HCT116 (cell line): ENCODE data around the gene NR6A1. TPM values are rescaled to one million over a fixed set of nuclear protein-coding genes. Genes with fewer than 3 reads are reported as not detected.

ENCODE experiments used
- ATAC-seq: fragments of 200-7000 bp; cut with Tn5 transposase; 2 replicates; pipeline ENCODE4 v1.9.1; 2020; ENCODE audit warnings: mild to moderate bottlenecking, moderate library complexity
- BruUV-seq: library from RNA; stranded (reverse); fragments of 400-500 nt; replicated peaks from 2 replicates; lab custom pipeline; 2021; lab: Mats Ljungman, UMichigan
- CTCF ChIA-PET: fragments of 300-600 bp; sonication (Branson Sonifier 250); formaldehyde crosslinking; loops from one replicate; lab custom pipeline; 2021; ENCODE audit warnings: antibody characterized with exemption; lab: Charles Lee
- POLR2A ChIA-PET: fragments of 300-600, 350-600 bp; sonication (Branson Sonifier 250); formaldehyde crosslinking; loops from one replicate; lab custom pipeline; 2021; ENCODE audit warnings: antibody characterized with exemption; lab: Charles Lee
- RAD21 ChIA-PET, 2 experiments: fragments of 300-600 bp; sonication (Branson Sonifier 250); formaldehyde crosslinking; loops; one replicate each; lab custom pipeline; 2023; ENCODE audit warnings: low total read pairs in 2 of 2; ENCODE audit not compliant: uncharacterized antibody in 2 of 2, unreplicated experiment in 2 of 2, low non-redundant PET in 1 of 2; lab: Charles Lee
- DNase-seq: peaks from one replicate; pipeline ENCODE4 v3.0.0-alpha.2; 2010; ENCODE audit warnings: low read depth, low spot score
- H2AFZ ChIP-seq: fragments of 200-600 bp; shearing (Covaris generic), sonication (generic); 2 replicates; pipeline ENCODE4 v1.6.1; 2017; ENCODE audit warnings: low read depth, mixed run types, mixed read lengths, antibody characterized with exemption, low read length; ENCODE audit not compliant: poor library complexity, severe bottlenecking
- H3K27ac ChIP-seq: 2 replicates; pipeline ENCODE4 v1.5.1; 2012; ENCODE audit warnings: low read depth, low read length
- H3K27me3 ChIP-seq: fragments of 200-600 bp; sonication (generic); 2 replicates; pipeline ENCODE4 v1.6.1; 2016; ENCODE audit warnings: mixed run types, low read length, mixed read lengths; ENCODE audit not compliant: insufficient read depth
- H3K36me3 ChIP-seq, 2 experiments: fragments of 200-500 bp in 1 of 2; fragments of 200-600 bp in 1 of 2; sonication (Bioruptor generic) in 1 of 2; sonication (generic) in 1 of 2; 2 replicates each; pipeline versions ENCODE4 v1.5.1 to v1.6.1; 2014 to 2016; ENCODE audit warnings: low read length in 2 of 2, inconsistent platforms in 1 of 2, mixed read lengths in 1 of 2, mixed run types in 1 of 2; ENCODE audit not compliant: insufficient read depth in 2 of 2, control insufficient read depth in 1 of 2
- H3K4me1 ChIP-seq, 2 experiments: fragments of 200-600 bp in 1 of 2; sonication (generic) in 1 of 2; 2 replicates each; pipeline versions ENCODE4 v1.5.1 to v1.6.1; 2012 to 2017; ENCODE audit warnings: low read length in 2 of 2, inconsistent platforms in 1 of 2, mild to moderate bottlenecking in 1 of 2, mixed read lengths in 1 of 2, mixed run types in 1 of 2, moderate library complexity in 1 of 2; ENCODE audit not compliant: insufficient read depth in 2 of 2, control insufficient read depth in 1 of 2
- H3K4me2 ChIP-seq: fragments of 200-600 bp; sonication (generic); 2 replicates; pipeline ENCODE4 v1.6.1; 2017; ENCODE audit warnings: mixed run types, low read length, mixed read lengths
- H3K4me3 ChIP-seq, 2 experiments: fragments of 200-600 bp in 1 of 2; sonication (generic) in 1 of 2; replicated peaks in 1 of 2; 2 replicates each; pipeline ENCODE4 v1.5.1; 2011 to 2016; ENCODE audit warnings: low read length in 2 of 2, control low read depth in 1 of 2, low read depth in 1 of 2, mild to moderate bottlenecking in 1 of 2, mixed read lengths in 1 of 2, mixed run types in 1 of 2
- H3K79me2 ChIP-seq: fragments of 200-600 bp; sonication (generic); 2 replicates; pipeline ENCODE4 v1.6.1; 2017; ENCODE audit warnings: mild to moderate bottlenecking, mixed run types, low read length, moderate library complexity, mixed read lengths; ENCODE audit not compliant: insufficient read depth
- H3K9ac ChIP-seq: fragments of 200-600 bp; sonication (generic); 2 replicates; pipeline ENCODE4 v1.6.1; 2016; ENCODE audit warnings: low read length, mixed read lengths
- H3K9me2 ChIP-seq: fragments of 200-600 bp; sonication (generic), shearing (Covaris generic); 2 replicates; pipeline ENCODE4 v1.6.1; 2017; ENCODE audit warnings: mixed run types, mild to moderate bottlenecking, moderate library complexity; ENCODE audit not compliant: insufficient read depth
- H3K9me3 ChIP-seq, 2 experiments: fragments of 200-500 bp in 1 of 2; fragments of 200-600 bp in 1 of 2; sonication (Bioruptor generic) in 1 of 2; sonication (generic) in 1 of 2; 2 replicates each; pipeline ENCODE4 v1.6.1; 2014 to 2017; ENCODE audit warnings: low read length in 2 of 2, mixed read lengths in 2 of 2, inconsistent platforms in 1 of 2, low read depth in 1 of 2, mild to moderate bottlenecking in 1 of 2, mixed run types in 1 of 2, moderate library complexity in 1 of 2; ENCODE audit not compliant: control insufficient read depth in 1 of 2, insufficient read depth in 1 of 2
- H4K20me1 ChIP-seq: fragments of 200-600 bp; sonication (generic), shearing (Covaris generic); 2 replicates; pipeline ENCODE4 v1.6.1; 2017; ENCODE audit warnings: mixed run types, mild to moderate bottlenecking, moderate library complexity; ENCODE audit not compliant: insufficient read depth
- ATF3 ChIP-seq: IDR thresholded peaks from 2 replicates; pipeline ENCODE4 v1.6.1; 2012
- CBX3 ChIP-seq: IDR thresholded peaks from 2 replicates; pipeline ENCODE4 v1.6.1; 2012; ENCODE audit warnings: low read depth
- CEBPB ChIP-seq: IDR thresholded peaks from 2 replicates; pipeline ENCODE4 v1.6.1; 2012; ENCODE audit warnings: low read depth
- EGR1 ChIP-seq: IDR thresholded peaks from 2 replicates; pipeline ENCODE4 v1.6.1; 2012; ENCODE audit warnings: low read depth
- EZH2 ChIP-seq: fragments of 200-600 bp; sonication (generic); IDR thresholded peaks from 2 replicates; pipeline ENCODE4 v1.6.1; 2017; ENCODE audit warnings: antibody characterized with exemption, mixed run types
- EZH2phosphoT487 ChIP-seq: fragments of 200-600 bp; IDR thresholded peaks from 2 replicates; pipeline ENCODE4 v1.6.1; 2018; ENCODE audit warnings: antibody characterized with exemption, borderline replicate concordance
- FOSL1 ChIP-seq: IDR thresholded peaks from 2 replicates; pipeline ENCODE4 v1.6.1; 2012; ENCODE audit warnings: low read depth
- JUND ChIP-seq: IDR thresholded peaks from 2 replicates; pipeline ENCODE4 v1.6.1; 2012
- MAX ChIP-seq: IDR thresholded peaks from 2 replicates; pipeline ENCODE4 v1.6.1; 2012
- POLR2A ChIP-seq: IDR thresholded peaks from 2 replicates; pipeline ENCODE4 v1.7.0; 2011; ENCODE audit warnings: borderline replicate concordance; ENCODE audit not compliant: insufficient read depth, insufficient read length; ENCODE audit errors: extremely low read depth
- RAD21 ChIP-seq: IDR thresholded peaks from 2 replicates; pipeline ENCODE4 v1.6.1; 2012; ENCODE audit warnings: low read depth, mild to moderate bottlenecking
- REST ChIP-seq: IDR thresholded peaks from 2 replicates; pipeline ENCODE4 v1.6.1; 2012; ENCODE audit warnings: low read depth
- SIN3A ChIP-seq: IDR thresholded peaks from 2 replicates; pipeline ENCODE4 v1.6.1; 2012; ENCODE audit warnings: low read depth
- SP1 ChIP-seq: IDR thresholded peaks from 2 replicates; pipeline ENCODE4 v1.6.1; 2012; ENCODE audit warnings: low read depth
- SRF ChIP-seq: IDR thresholded peaks from 2 replicates; pipeline ENCODE4 v1.6.1; 2012; ENCODE audit warnings: low read depth
- TCF7L2 ChIP-seq: IDR thresholded peaks from 2 replicates; pipeline ENCODE4 v1.7.0; 2011; ENCODE audit warnings: borderline replicate concordance, inconsistent platforms; ENCODE audit not compliant: insufficient read depth, insufficient read length; ENCODE audit errors: extremely low read depth
- YY1 ChIP-seq: IDR thresholded peaks from 2 replicates; pipeline ENCODE4 v1.6.1; 2011; ENCODE audit warnings: low read length, low read depth, moderate library complexity, mild to moderate bottlenecking; ENCODE audit not compliant: insufficient replicate concordance; ENCODE audit errors: extremely low read depth
- ZBTB33 ChIP-seq: IDR thresholded peaks from 2 replicates; pipeline ENCODE4 v1.6.1; 2011; ENCODE audit warnings: mild to moderate bottlenecking, low read length, moderate library complexity; ENCODE audit not compliant: insufficient replicate concordance; ENCODE audit errors: extremely low read depth
- ZNF274 ChIP-seq: fragments of 200-500 bp; sonication (Bioruptor generic); IDR thresholded peaks from 2 replicates; pipeline ENCODE4 v1.6.1; 2014; ENCODE audit warnings: mild to moderate bottlenecking, low read depth, low read length, inconsistent platforms
- intact Hi-C: fragments of 100-400 bp; cut with micrococcal nuclease; formaldehyde crosslinking; loops from 2 replicates; pipeline ENCODE4 v1.10.0; 2022
- total RNA-seq: library from RNA; stranded (reverse); gene quantifications from one replicate; pipeline ENCODE4 v1.2.1, GENCODE V29; 2021; ENCODE audit not compliant: unreplicated experiment

Gene NR6A1
- total RNA-seq, 1 experiment from 2014 or later: 9.9 TPM

GRCh38 chr9:124768750-124769548 lies 2.2 kb downstream of the NR6A1 start:
- POLR2A ChIA-PET: interaction anchor here (0.6 to 1.2 kb wide), 4 partner anchors 10 to 93 kb away, joined by 3 to 8 read pairs (median 3); partner anchors contain the start of genes ARPC5L and RPL35
- no peak for DNase-seq
- H3K36me3 ChIP-seq: no peaks in the 10 kb centered on the region
- no peak for ATAC-seq
- TF ChIP-seq YY1: no peak
- TF ChIP-seq REST: no peak
- no peak for TF ChIP-seq SP1
- TF ChIP-seq TCF7L2: no peak
- TF ChIP-seq CEBPB: no peak
- TF ChIP-seq SRF: no peak
- no peak for TF ChIP-seq EGR1
- TF ChIP-seq FOSL1: no peak
- no peak for TF ChIP-seq MAX
- TF ChIP-seq ATF3: no peak
- no peak for TF ChIP-seq EZH2phosphoT487
- no peak for TF ChIP-seq JUND
- TF ChIP-seq CBX3: no peak
- TF ChIP-seq POLR2A: no peak
- TF ChIP-seq RAD21: no peak
- TF ChIP-seq SIN3A: no peak
- TF ChIP-seq ZNF274: no peak
- TF ChIP-seq EZH2: no peak
- TF ChIP-seq ZBTB33: no peak
- H3K9me3 ChIP-seq: no peaks in the 10 kb centered on the region
- intact Hi-C loops: loop anchor here (5.0 to 10.0 kb wide), 2 partner anchors 217 to 354 kb away; partner anchors contain the start of gene PSMB7
- RAD21 ChIA-PET: interaction anchor here in 1 of 2 experiments (4.4 kb wide), 1 partner anchor 84 kb away, joined by 47 read pairs; the partner anchor contains the start of gene WDR38
- peaks cover 45% of the 10 kb centered on the region for H4K20me1 ChIP-seq
- CTCF ChIA-PET: interaction anchor here (1.2 to 12.0 kb wide), 4 partner anchors 72 to 194 kb away, joined by 3 to 601 read pairs (median 28); partner anchors contain the start of gene WDR38
- peak overlapping the region; percentile 82 for H3K4me2 ChIP-seq
- H3K9me2 ChIP-seq: no peaks in the 10 kb centered on the region
- peak overlapping the region; percentile 76 for H3K9ac ChIP-seq
- H3K4me3 ChIP-seq: peak overlapping the region; percentile 71 to 73
- peaks cover 62% of the 10 kb centered on the region for H3K79me2 ChIP-seq
- H3K4me1 ChIP-seq: peaks cover 25 to 37% of the 10 kb centered on the region in 2 experiments
- H2AFZ ChIP-seq: no peak overlapping the region
- H3K27me3 ChIP-seq: no peaks in the 10 kb centered on the region
- H3K27ac ChIP-seq: peak overlapping the region; percentile 90
- BruUV-seq: TSS peak; percentile 42
